ES-I3 (cell line): Measurements from ENCODE around the gene AJUBA.

Source experiments
- H3K36me3 ChIP-seq: 2 replicates; pipeline ENCODE4 v1.6.1; 2013; ENCODE audit warnings: mild to moderate bottlenecking, low read length, control low read depth, moderate library complexity; ENCODE audit not compliant: insufficient read depth
- H3K4me1 ChIP-seq: 2 replicates; pipeline ENCODE4 v1.6.1; 2013; ENCODE audit warnings: mild to moderate bottlenecking, control low read depth, low read length; ENCODE audit not compliant: insufficient read depth
- H3K9ac ChIP-seq: 2 replicates; pipeline ENCODE4 v1.6.1; 2013; ENCODE audit warnings: low read depth, mild to moderate bottlenecking, low read length, moderate library complexity
- H3K9me3 ChIP-seq: 2 replicates; pipeline ENCODE4 v1.6.1; 2013; ENCODE audit warnings: mild to moderate bottlenecking, low read length, moderate library complexity; ENCODE audit not compliant: control insufficient read depth, insufficient read depth

The AJUBA gene

GRCh38 chr14:22996768-22997654 lies 14.7 kb upstream of the AJUBA start:
- H3K4me1 ChIP-seq: peaks cover 5% of the 10 kb centered on the region; the same call in 1 of the 2 replicates
- no peaks in the 10 kb centered on the region for H3K9me3 ChIP-seq
- H3K9ac ChIP-seq: no peak overlapping the region
- H3K36me3 ChIP-seq: no peaks in the 10 kb centered on the region

DNA sequence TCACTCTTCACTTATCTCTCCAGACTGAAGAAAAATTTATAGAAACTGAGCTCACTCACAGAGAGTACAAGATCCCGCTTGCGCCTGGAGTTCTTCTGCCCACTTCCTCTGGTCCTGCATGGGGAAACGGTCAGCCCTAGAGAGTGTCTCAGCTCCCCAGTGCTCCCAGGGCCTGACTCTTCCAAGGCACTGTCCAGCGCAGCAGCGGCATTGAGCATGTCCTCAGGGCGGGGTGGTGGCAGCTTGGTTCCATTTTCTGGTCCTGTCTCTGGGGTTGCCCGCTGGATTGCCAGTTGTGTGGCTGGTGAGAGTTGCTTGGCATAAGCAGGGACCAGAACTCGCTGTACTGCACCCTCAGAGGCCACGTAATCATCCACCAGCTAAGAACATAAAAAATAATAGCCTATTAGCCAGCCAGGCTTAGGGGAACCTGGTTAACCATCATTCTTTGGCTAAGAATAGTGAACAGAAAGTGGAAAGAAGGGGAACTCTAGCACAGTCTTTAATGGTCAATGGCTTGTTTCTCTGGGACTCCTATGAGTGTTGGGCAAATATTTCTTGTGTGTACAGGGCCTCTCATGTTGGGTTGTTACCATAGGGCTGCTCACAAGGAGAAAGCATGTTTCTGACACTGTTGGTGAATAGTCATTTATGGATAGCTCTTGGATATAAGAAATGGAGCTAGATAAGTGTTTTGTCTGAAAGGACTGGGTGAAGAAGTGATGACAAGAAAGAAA lies 13.7 kb upstream of the AJUBA start:
- peaks cover 5% of the 10 kb centered on the region; the same call in 1 of the 2 replicates for H3K4me1 ChIP-seq
- no peak overlapping the region for H3K9ac ChIP-seq
- no peaks in the 10 kb centered on the region for H3K9me3 ChIP-seq
- no peaks in the 10 kb centered on the region for H3K36me3 ChIP-seq

- peaks cover 5% of the 10 kb centered on the region; the same call in 1 of the 2 replicates for H3K4me1 ChIP-seq
- no peaks in the 10 kb centered on the region for H3K36me3 ChIP-seq
- H3K9ac ChIP-seq: no peak overlapping the region
- no peaks in the 10 kb centered on the region for H3K9me3 ChIP-seq
Measured at GRCh38 chr14:22994762-22995275, 12.5 kb upstream of the AJUBA start.

DNA sequence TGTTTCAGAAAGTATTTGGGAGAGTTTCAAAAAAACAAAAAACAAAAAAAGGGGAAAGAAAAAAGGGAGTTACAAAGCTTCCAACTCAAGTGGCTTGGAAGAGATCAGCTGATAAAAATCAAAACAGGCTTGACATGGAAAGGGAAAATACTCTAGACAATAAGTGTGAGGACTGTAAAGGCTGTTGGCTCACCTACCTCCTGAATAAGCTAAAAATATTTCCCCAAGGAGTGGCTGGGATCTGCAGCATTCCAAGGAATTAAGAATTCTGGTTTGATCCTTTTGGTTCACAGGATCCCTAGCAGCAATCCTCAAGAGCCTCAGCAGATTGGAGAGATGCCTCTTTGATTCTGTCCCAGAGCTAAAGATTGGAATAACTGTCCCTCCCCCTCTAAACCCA lies 11.2 kb upstream of the AJUBA start:
- H3K9ac ChIP-seq: no peak overlapping the region
- H3K36me3 ChIP-seq: no peaks in the 10 kb centered on the region
- peaks cover 5% of the 10 kb centered on the region; the same call in 1 of the 2 replicates for H3K4me1 ChIP-seq
- no peaks in the 10 kb centered on the region for H3K9me3 ChIP-seq

- Histone ChIP-seq H3K9me3 (no peaks in the 10 kb centered on the region), H3K9ac (no peak overlapping the region), H3K4me1 (peaks cover 5% of the 10 kb centered on the region; the same call in 1 of the 2 replicates), H3K36me3 (no peaks in the 10 kb centered on the region)
Measured at GRCh38 chr14:22991852-22992251, 9.5 kb upstream of the AJUBA start.

GRCh38 chr14:22987291-22987690 lies 4.9 kb upstream of the AJUBA start:
- H3K4me1 ChIP-seq: no peaks in the 10 kb centered on the region
- no peaks in the 10 kb centered on the region for H3K36me3 ChIP-seq
- H3K9ac ChIP-seq: no peak overlapping the region
- H3K9me3 ChIP-seq: peaks cover 6% of the 10 kb centered on the region; the same call in 1 of the 2 replicates

DNA sequence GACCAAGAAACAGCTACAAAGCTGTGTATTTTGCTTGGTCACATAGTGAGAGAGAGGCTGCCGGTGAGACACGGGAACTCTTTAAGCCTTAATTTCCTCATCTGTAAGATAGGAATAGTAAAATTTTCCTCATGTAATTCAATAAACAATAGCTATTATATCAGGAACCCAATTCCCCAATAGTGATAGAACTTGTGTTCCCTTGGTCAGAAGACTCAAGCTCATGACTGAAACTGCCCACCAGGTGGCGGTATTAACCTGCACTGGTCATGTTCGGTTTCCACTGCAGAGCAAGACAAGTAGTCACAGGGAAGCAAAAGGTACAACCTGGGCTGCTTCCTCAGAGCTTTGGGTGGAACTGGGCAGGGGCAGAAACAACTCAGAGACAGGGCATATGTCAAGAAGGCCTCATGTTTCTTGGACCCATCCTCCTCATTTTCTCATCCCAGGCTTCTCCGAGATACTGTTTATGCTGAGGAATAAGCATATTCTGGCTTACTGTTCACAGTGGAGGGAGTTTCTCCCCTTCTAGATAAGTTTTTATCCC lies 4.2 kb upstream of the AJUBA start:
- Histone ChIP-seq H3K9me3 (peaks cover 6% of the 10 kb centered on the region; the same call in 1 of the 2 replicates), H3K36me3 (no peaks in the 10 kb centered on the region), H3K9ac (no peak overlapping the region), H3K4me1 (no peaks in the 10 kb centered on the region)

DNA sequence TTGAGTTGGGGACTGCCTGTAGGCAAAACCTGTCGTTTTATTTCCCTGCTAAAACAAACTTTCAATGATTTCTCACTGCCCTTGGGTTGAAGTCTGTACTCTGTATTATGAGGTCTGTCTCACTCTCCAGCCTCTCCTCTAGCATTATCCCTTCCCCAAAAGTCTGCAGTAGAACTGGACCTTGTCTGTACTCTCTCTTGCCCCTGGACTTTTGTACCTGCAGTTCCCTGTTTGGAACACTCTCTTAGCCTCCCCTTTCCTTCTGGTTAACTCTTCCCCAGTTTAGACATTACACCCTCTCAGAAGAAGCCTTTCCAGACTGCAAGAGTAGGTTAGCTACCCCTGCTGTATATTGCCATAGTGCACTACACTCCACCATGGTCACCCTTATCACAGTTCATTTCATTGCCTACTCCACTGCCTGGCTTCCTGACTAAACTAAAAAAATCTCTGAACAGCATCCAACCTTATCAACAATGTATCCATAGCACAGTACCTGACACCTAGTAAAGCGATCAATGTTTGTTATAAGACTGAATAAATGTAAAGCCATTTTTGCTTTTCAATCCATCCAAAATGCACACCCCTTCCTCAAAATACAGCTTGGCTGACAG lies 3.6 kb upstream of the AJUBA start:
- H3K4me1 ChIP-seq: no peaks in the 10 kb centered on the region
- H3K36me3 ChIP-seq: no peaks in the 10 kb centered on the region
- no peak overlapping the region for H3K9ac ChIP-seq
- H3K9me3 ChIP-seq: peaks cover 6% of the 10 kb centered on the region; the same call in 1 of the 2 replicates

GRCh38 chr14:22984959-22985658 lies 2.8 kb upstream of the AJUBA start:
- Histone ChIP-seq H3K9ac (no peak overlapping the region), H3K9me3 (peaks cover 6% of the 10 kb centered on the region; the same call in 1 of the 2 replicates), H3K4me1 (peaks cover under 1% of the 10 kb centered on the region; the same call in 1 of the 2 replicates), H3K36me3 (peaks cover under 1% of the 10 kb centered on the region; the same call in 1 of the 2 replicates)

- Histone ChIP-seq H3K9ac (peak overlapping the region; percentile 77), H3K4me1 (peaks cover 28% of the 10 kb centered on the region), H3K36me3 (peaks cover 3% of the 10 kb centered on the region; the same call in 1 of the 2 replicates), H3K9me3 (peaks cover 6% of the 10 kb centered on the region; the same call in 1 of the 2 replicates)
Measured at GRCh38 chr14:22981876-22982476, 375 bp downstream of the AJUBA start.

- H3K36me3 ChIP-seq: peaks cover 3% of the 10 kb centered on the region; the same call in 1 of the 2 replicates
- peaks cover 6% of the 10 kb centered on the region; the same call in 1 of the 2 replicates for H3K9me3 ChIP-seq
- H3K9ac ChIP-seq: peak overlapping the region; percentile 77
- peaks cover 34% of the 10 kb centered on the region for H3K4me1 ChIP-seq
Measured at GRCh38 chr14:22981090-22981875, 1.1 kb downstream of the AJUBA start.

GRCh38 chr14:22980672-22981089 lies 1.7 kb downstream of the AJUBA start:
- peaks cover 6% of the 10 kb centered on the region; the same call in 1 of the 2 replicates for H3K9me3 ChIP-seq
- peaks cover 38% of the 10 kb centered on the region for H3K4me1 ChIP-seq
- H3K9ac ChIP-seq: peak overlapping the region; percentile 77
- H3K36me3 ChIP-seq: peaks cover 3% of the 10 kb centered on the region; the same call in 1 of the 2 replicates
